Activated CD8-positive, alpha-beta memory T cell treated with anti-CD3 and anti-CD28 coated beads for 24 hours (primary cell): ENCODE measurements around the gene TPM2.

Experiments
- DNase-seq: peaks from one replicate; pipeline ENCODE4 v3.0.0-alpha.2; 2020

Gene TPM2

DNA sequence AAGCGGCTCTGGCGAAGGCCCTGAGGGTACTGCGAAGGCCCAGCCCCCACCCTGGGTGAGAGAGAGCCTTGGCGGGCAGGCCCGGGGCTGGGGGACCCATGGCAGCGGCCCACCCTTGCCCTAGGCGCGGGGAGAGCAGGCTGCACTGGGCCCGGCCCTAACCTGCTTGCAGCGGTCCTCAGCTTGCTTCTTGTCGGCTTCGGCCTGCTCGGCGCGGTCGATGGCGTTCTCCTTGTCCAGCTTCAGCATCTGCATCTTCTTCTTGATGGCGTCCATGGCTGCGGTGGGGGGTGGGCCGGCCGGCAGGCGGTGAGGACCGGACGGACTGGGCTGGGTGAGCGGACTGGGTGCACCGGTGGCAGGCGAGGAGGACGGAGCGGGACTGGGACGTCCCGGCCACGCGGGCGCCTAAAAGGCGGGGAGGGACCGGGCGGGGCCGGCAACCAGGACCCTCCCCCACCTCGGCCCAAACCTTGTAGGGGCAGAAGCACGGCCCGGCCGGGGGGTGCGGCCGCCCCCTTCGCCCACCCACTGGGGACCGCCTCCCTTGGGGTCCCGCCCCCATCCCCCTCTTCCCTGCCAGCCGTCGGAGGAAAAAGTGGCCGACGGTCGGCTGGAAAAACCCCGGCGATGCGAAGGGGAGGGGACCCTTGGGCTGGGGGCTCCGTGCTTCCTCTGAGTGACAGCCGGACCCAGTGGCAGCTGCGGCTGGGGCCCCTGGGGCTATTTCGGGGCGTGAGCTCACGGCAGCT lies at the start of gene TPM2:
TPM2 (minus strand) TSS at position 384 of the 752 bp plus-strand sequence; CDS start at position 276, 108 bp downstream.
- DNase-seq, result no peak

DNA sequence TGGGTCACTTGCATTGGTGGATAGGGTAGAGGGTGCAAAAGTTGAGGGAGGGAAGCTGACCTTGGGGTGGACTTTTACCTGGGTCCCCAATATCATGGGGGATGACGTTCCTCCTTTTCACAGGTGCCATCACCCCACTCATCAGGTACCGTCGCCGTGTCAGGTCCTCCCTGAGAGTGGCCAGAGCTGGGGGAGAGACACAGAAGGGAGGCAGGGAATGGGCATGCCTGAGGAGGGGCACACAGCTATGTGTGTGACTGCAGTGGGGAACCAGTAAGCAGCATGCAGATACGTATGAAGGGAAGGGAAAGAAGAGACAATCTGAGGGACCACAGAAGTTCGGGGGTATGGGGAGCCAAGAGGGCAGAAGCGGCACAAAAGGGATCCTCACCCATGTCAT lies 49.2 kb upstream of the TPM2 start:
- no peak for DNase-seq

DNA sequence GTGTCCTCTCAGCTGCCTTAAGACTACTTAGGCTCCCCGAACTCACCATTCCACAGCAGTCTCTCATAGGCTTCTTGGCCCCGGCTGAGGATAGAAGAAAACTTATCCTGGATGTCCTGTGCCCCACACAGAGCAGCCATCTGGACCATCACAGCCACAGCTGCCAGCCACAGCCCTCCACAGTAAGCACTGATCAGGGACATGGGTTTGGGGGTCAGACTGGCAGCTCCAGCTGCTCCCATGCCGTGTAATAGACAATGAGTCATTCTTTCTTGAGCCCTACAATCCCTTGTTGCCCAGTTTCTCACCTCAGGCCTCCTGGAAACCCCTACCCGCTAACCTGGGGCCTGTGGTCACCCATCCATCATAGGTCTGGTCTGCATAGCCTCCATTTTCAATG lies 48.5 kb upstream of the TPM2 start:
- DNase-seq, result no peak

GRCh38 chr9:35737143-35737542 lies 47.4 kb upstream of the TPM2 start:
- no peak for DNase-seq

GRCh38 chr9:35736201-35736633 lies 46.5 kb upstream of the TPM2 start:
- DNase-seq, result peak; percentile 78

GRCh38 chr9:35734096-35734495 lies 44.4 kb upstream of the TPM2 start:
- DNase-seq, result no peak

GRCh38 chr9:35732800-35733541 lies 43.2 kb upstream of the TPM2 start:
- DNase-seq, result peak; percentile 64

DNA sequence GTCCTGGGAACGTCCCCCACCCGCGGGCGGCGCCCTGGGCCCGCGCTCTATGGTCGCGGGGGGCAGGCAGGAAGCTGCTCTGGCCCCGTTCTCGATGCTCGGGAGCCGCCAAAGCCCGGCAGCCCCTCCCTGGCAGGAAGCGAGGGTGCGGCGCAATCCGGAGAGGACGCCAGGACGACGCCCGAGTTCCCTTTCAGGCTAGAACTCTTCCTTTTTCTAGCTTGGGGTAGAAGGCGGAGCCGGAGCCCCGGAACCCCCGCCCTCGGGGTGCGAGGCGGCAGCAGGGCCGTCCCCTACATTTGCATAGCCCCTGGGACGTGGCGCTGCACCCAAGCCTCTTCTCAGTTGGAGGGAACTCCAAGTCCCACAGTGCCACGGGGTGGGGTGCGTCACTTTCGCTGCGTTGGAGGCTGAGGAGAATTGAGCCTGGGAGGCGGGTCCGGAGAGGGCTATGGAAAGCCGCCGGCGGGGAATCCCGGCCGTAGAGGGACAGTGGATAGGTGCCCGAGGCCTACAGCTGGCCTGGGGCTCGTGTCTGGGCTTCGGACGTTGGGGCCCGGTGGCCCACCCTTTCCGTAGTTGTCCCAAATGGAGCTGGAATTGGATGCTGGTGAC lies 42.6 kb upstream of the TPM2 start, which contains the start of the genes CREB3 and TLN1:
CREB3 (plus strand) TSS at position 482 of the 615 bp plus-strand sequence; CDS start at position 589, 107 bp downstream.
TLN1 (minus strand) TSS at position 11 of the 615 bp plus-strand sequence. CDS start 6,501 bp downstream, outside the sequence.
- peak; percentile 97 for DNase-seq

GRCh38 chr9:35731415-35732184 lies 41.9 kb upstream of the TPM2 start:
- no peak for DNase-seq

GRCh38 chr9:35730486-35730854 lies 40.7 kb upstream of the TPM2 start:
- no peak for DNase-seq

GRCh38 chr9:35729700-35730485 lies 40.2 kb upstream of the TPM2 start:
- no peak for DNase-seq

- DNase-seq, result no peak
These were observed 39.4 kb upstream of the TPM2 start for GRCh38 chr9:35729101-35729500.

GRCh38 chr9:35728041-35728971 lies 38.6 kb upstream of the TPM2 start:
- no peak for DNase-seq

DNA sequence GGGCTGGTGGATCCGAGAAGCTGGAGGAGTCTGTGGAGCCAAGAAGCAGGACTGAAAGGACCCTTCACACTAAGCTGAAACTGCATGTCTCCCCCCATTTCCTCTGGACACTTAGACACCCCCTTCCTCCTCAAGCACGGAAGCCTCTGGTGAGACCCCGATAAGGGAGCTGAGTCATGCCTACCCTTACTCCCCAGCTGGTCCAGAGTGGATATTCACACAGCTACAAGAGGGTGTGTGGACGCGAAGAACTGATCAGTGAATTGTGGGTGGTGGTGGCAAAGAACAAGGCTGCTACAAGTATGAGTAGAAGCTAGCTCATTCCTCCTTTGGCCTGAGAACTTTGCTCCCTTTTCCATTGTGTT lies 37.9 kb upstream of the TPM2 start:
- no peak for DNase-seq

GRCh38 chr9:35726931-35727330 lies 37.2 kb upstream of the TPM2 start:
- no peak for DNase-seq

- no peak for DNase-seq
These were observed 35.6 kb upstream of the TPM2 start for GRCh38 chr9:35725362-35725761.

GRCh38 chr9:35723908-35724307 lies 34.2 kb upstream of the TPM2 start:
- DNase-seq, result no peak

- no peak for DNase-seq
These were observed 33.7 kb upstream of the TPM2 start for GRCh38 chr9:35723426-35723825.

DNA sequence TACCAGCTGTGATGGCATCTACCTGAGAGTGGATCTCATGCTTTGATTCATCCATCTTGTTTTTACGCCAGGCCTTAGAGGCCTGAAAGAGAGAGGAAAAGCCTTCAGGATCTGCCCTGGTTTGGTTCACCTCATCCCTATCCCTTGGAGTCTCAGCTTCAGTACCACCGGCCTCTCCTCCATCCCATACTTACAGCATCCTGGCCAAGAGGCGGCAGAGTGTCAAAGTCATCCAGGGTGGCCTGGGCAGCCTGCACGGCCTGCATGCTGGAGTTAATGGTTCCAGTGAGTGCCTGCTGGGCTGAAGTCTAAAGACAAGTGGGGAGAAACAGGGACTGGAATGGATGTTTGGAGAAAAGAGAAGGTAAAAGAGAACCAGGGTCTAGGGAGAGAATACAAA lies 29.8 kb upstream of the TPM2 start:
- no peak for DNase-seq

DNA sequence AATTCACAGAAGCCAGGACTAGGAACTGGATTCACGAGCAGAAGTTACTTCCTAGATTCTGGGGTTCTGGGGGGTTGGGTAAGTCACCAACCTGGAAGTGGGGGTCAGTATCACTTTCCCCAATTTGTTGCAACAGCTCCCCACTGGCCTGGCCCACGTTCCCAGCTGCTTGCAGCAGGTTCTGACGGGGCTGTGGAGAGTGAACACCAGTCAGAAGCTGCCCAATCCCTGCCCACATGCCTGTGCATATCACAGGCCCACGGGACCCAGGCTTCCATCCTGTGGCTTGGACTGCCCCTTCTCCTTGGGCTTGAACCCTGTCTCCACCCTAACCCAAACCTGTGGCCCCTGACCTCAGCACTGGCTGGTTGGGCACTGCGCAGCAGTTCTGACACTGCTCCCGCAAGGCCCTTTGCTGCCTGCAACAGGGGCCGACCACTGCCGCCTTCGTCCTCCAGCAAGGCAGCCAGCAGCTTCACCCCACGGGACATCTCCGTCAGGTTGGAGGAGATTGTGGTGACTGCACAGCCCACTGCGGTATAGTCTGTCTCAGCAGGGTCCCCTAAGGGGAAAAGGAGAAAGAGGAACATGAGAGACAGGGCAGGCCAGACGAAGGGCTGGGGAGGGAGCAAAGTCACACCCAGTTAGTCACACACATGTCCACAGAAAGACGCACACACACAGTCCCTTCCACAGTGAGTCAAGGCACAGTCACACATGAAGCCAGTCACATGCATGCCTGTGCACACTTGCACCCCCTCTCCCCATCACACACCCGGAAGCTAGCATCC lies 29.2 kb upstream of the TPM2 start:
- no peak for DNase-seq
